ENCODE results near the gene ATG2B. TPM values are rescaled to one million over a fixed set of nuclear protein-coding genes. Genes with fewer than 3 reads are reported as not detected.
A peak's percentile ranks its signal among the peaks of the same experiment; 100 is the strongest.

Gene ATG2B
- total and polyA plus RNA-seq, 2 experiments from 2014 or later: 3.3 to 20.4 TPM

DNA sequence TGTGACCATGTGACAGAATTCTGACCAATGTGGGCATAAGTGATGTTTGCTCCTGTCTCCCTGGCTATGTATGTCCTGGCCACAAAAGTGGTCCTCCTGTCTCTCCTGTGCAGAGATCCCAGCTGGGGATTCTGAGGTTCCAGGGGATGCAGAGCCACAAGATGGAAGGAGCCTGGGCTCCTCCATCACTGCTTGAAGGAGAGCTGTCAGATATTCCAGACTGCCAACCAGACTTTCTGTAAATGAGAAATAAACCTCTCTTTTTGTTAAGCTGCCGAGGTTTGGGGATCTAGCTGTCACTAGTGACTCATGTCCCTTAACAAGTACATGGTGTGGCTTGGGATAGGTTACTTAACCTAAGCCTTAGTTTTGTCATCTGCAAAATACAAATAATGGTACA is 85.3 kb downstream of the ATG2B start:
- no peak overlapping the region for H3K27ac ChIP-seq
- no peak for TF ChIP-seq EZH2 (IDR thresholded peaks at IDR 0.05; ENCODE audit: borderline replicate concordance)
- TF ChIP-seq, protein P1, sequence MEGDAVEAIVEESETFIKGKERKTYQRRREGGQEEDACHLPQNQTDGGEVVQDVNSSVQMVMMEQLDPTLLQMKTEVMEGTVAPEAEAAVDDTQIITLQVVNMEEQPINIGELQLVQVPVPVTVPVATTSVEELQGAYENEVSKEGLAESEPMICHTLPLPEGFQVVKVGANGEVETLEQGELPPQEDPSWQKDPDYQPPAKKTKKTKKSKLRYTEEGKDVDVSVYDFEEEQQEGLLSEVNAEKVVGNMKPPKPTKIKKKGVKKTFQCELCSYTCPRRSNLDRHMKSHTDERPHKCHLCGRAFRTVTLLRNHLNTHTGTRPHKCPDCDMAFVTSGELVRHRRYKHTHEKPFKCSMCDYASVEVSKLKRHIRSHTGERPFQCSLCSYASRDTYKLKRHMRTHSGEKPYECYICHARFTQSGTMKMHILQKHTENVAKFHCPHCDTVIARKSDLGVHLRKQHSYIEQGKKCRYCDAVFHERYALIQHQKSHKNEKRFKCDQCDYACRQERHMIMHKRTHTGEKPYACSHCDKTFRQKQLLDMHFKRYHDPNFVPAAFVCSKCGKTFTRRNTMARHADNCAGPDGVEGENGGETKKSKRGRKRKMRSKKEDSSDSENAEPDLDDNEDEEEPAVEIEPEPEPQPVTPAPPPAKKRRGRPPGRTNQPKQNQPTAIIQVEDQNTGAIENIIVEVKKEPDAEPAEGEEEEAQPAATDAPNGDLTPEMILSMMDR (IDR thresholded peaks at IDR 0.05; ENCODE audit: poor library complexity): no peak
- no peak for TF ChIP-seq EZH2phosphoT487 (IDR thresholded peaks at IDR 0.05; ENCODE audit: low read depth, severe bottlenecking, unreplicated experiment)
- WGBS (ENCODE audit: low lambda C conversion rate, missing lambda C conversion rate): 87% methylated on average over 1 of the region's 1 CpG
- no peak overlapping the region for H3K4me3 ChIP-seq
- no peak overlapping the region for H3K4me2 ChIP-seq
- no peaks in the 10 kb centered on the region for H3K79me2 ChIP-seq
- H3K27me3 ChIP-seq: no peaks in the 10 kb centered on the region
- H3K4me1 ChIP-seq (ENCODE audit: insufficient read depth): peaks cover 16% of the 10 kb centered on the region
- H3K9me3 ChIP-seq (ENCODE audit: low read depth): no peaks in the 10 kb centered on the region
- DNase-seq (ENCODE audit: low spot score): no peak
- H4K20me1 ChIP-seq (ENCODE audit: insufficient read depth, poor library complexity, severe bottlenecking): no peaks in the 10 kb centered on the region
- no peaks in the 10 kb centered on the region for H3K36me3 ChIP-seq (replicated peaks; ENCODE audit: insufficient read depth, low read depth)
- no peak overlapping the region for H2AFZ ChIP-seq
- H3K9me2 ChIP-seq (replicated peaks; ENCODE audit: insufficient read depth): no peaks in the 10 kb centered on the region

DNA sequence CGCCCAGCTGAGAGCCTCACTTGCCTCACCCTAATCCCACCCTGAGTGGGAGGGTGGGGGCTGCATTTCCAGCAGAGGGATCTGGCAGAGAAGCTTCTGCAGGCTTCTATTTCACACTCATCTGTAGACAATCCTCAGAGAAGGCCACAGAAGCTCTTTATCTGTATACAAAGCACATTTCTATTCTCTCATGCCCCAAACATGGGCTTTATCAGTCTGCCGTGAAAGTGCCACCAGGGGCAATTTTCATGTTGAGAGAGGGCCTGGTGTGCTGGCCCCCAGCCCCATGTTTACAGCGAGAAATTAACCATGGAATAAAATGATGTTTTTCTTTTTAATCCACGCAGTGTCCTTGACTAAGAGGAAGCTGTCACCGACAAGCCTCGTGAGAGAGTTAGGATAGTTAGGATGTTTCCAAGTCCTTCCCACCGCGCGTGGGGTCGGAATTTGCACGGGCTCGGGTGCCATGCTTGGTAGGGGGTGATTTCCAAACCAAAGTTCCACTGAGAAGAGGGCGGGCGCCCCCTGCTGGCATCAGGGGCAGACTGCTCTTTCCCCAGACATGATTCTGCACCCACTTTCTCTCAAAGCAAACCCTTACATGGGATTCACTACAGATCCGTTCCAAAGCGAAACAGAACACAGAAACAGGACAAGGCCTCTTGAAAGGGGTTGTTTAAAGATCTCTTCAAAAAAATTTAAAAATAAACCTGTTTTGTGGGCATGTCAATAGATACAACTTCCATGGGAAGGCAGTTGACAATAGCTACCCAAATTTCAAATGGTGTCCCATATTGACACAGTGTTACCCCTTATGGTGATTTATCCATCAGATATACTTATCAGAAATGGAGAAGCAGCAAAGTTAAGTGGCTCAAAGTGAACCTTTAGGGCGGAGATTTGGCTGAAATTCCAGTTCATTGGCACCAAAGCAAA is 87.7 kb downstream of the ATG2B start:
- no peaks in the 10 kb centered on the region for H3K27me3 ChIP-seq
- TF ChIP-seq, protein P1 (IDR thresholded peaks at IDR 0.05; ENCODE audit: poor library complexity): peak; percentile 91
- no peak for TF ChIP-seq EZH2phosphoT487 (IDR thresholded peaks at IDR 0.05; ENCODE audit: low read depth, severe bottlenecking, unreplicated experiment)
- H3K27ac ChIP-seq: peak overlapping the region; percentile 58
- no peaks in the 10 kb centered on the region for H4K20me1 ChIP-seq (ENCODE audit: insufficient read depth, poor library complexity, severe bottlenecking)
- no peaks in the 10 kb centered on the region for H3K79me2 ChIP-seq
- no peak overlapping the region for H2AFZ ChIP-seq
- DNase-seq (ENCODE audit: low spot score): peak; percentile 89
- no peak overlapping the region for H3K4me3 ChIP-seq
- peak overlapping the region; percentile 54 for H3K4me2 ChIP-seq
- H3K9me3 ChIP-seq (ENCODE audit: low read depth): no peaks in the 10 kb centered on the region
- WGBS (ENCODE audit: low lambda C conversion rate, missing lambda C conversion rate): 22% methylated on average over 17 of the region's 17 CpGs
- H3K4me1 ChIP-seq (ENCODE audit: insufficient read depth): peaks cover 16% of the 10 kb centered on the region
- H3K36me3 ChIP-seq (replicated peaks; ENCODE audit: insufficient read depth, low read depth): no peaks in the 10 kb centered on the region
- no peaks in the 10 kb centered on the region for H3K9me2 ChIP-seq (replicated peaks; ENCODE audit: insufficient read depth)

DNA sequence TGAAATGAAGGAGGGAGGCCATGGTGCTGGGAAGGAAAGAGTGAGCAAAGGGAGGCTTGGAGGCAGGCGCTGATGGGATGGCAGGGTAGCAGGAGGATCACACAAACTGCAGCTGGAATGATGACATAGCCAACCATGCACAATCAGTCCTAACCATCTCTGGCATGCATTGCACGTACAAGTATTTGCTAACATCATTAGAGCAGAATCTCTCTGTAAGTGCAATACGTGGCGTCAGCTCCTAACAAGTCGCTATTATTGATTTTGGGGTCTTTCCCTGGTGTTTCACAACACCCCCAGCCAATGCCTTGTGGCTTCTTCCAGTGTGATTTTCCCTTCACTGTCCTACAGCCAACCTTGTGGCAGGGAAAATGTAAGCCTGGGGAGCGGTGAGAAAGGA is 88.6 kb downstream of the ATG2B start:
- no peak overlapping the region for H3K4me3 ChIP-seq
- no peaks in the 10 kb centered on the region for H3K9me3 ChIP-seq (ENCODE audit: low read depth)
- H3K27me3 ChIP-seq: no peaks in the 10 kb centered on the region
- no peak overlapping the region for H2AFZ ChIP-seq
- H3K4me1 ChIP-seq (ENCODE audit: insufficient read depth): peaks cover 15% of the 10 kb centered on the region
- no peaks in the 10 kb centered on the region for H3K9me2 ChIP-seq (replicated peaks; ENCODE audit: insufficient read depth)
- H3K36me3 ChIP-seq (replicated peaks; ENCODE audit: insufficient read depth, low read depth): no peaks in the 10 kb centered on the region
- peak; percentile 46 for DNase-seq (ENCODE audit: low spot score)
- peak overlapping the region; percentile 58 for H3K27ac ChIP-seq
- H3K79me2 ChIP-seq: no peaks in the 10 kb centered on the region
- TF ChIP-seq EZH2 (IDR thresholded peaks at IDR 0.05; ENCODE audit: borderline replicate concordance) (no peak), EZH2phosphoT487 (IDR thresholded peaks at IDR 0.05; ENCODE audit: low read depth, severe bottlenecking, unreplicated experiment) (no peak)
- TF ChIP-seq, protein P1 (IDR thresholded peaks at IDR 0.05; ENCODE audit: poor library complexity): no peak
- H4K20me1 ChIP-seq (ENCODE audit: insufficient read depth, poor library complexity, severe bottlenecking): no peaks in the 10 kb centered on the region
- H3K4me2 ChIP-seq: no peak overlapping the region
- WGBS (ENCODE audit: low lambda C conversion rate, missing lambda C conversion rate): 56% methylated on average over 6 of the region's 6 CpGs

Data from hepatocyte (in vitro differentiated cells).